ENCODE results near the gene OR8K1.

OR8K1 gene

DNA sequence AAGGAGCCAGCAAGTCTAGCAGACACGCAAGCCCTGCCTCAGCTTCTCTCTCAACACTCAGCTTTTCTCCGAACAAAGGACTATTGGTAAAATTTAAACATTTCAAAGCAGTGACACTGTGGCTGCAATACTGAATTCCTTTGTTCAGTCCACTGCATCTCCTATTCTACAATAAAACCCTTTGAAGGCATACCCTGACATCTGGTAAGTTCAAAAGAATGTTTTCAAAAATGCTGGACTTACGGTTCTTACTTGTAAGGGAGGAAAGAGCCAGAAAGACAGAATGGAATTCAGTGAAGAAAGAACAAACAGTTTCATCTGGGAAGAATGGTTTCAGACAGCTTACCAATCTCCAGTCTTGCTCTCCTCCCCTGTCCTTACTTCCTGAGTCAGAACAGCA, 12.7 kb upstream of the OR8K1 start:
- TF ChIP-seq CTCF (IDR thresholded peaks at IDR 0.05; ENCODE audit: insufficient read depth, low read length, poor library complexity, severe bottlenecking): no peak
- no peak overlapping the region for H3K4me3 ChIP-seq (replicated peaks; ENCODE audit: low read depth, low read length)
- DNase-seq (ENCODE audit: extremely low read depth, insufficient read length): no peak
- H3K36me3 ChIP-seq (ENCODE audit: control insufficient read depth, insufficient read depth, low read length): no peaks in the 10 kb centered on the region
- H3K27me3 ChIP-seq (replicated peaks; ENCODE audit: control insufficient read depth, insufficient read depth, low read length): no peaks in the 10 kb centered on the region

GRCh38 chr11:56340289-56340688, 5.5 kb upstream of the OR8K1 start:
- no peak for DNase-seq (ENCODE audit: extremely low read depth, insufficient read length)
- H3K36me3 ChIP-seq (ENCODE audit: control insufficient read depth, insufficient read depth, low read length): no peaks in the 10 kb centered on the region
- H3K27me3 ChIP-seq (replicated peaks; ENCODE audit: control insufficient read depth, insufficient read depth, low read length): no peaks in the 10 kb centered on the region
- no peak overlapping the region for H3K4me3 ChIP-seq (replicated peaks; ENCODE audit: low read depth, low read length)
- TF ChIP-seq CTCF (IDR thresholded peaks at IDR 0.05; ENCODE audit: insufficient read depth, low read length, poor library complexity, severe bottlenecking): no peak

GRCh38 chr11:56353991-56354390, 8.2 kb downstream of the OR8K1 start, which contains the start of gene OR8J1:
OR8J1 (plus strand) TSS chr11:56354291; CDS start chr11:56360247, 5,956 bp downstream.
- DNase-seq (ENCODE audit: extremely low read depth, insufficient read length): no peak
- Histone ChIP-seq H3K27me3 (replicated peaks; ENCODE audit: control insufficient read depth, insufficient read depth, low read length) (no peaks in the 10 kb centered on the region), H3K4me3 (replicated peaks; ENCODE audit: low read depth, low read length) (no peak within 1 kb of the TSS), H3K36me3 (ENCODE audit: control insufficient read depth, insufficient read depth, low read length) (no peaks in the 10 kb centered on the region)
- TF ChIP-seq CTCF (IDR thresholded peaks at IDR 0.05; ENCODE audit: insufficient read depth, low read length, poor library complexity, severe bottlenecking): no peak

GRCh38 chr11:56375324-56375723, 29.5 kb downstream of the OR8K1 start, which contains the start of gene OR8U1:
OR8U1 (plus strand) TSS chr11:56375624; CDS start chr11:56375624, 0 bp downstream.
- TF ChIP-seq CTCF (IDR thresholded peaks at IDR 0.05; ENCODE audit: insufficient read depth, low read length, poor library complexity, severe bottlenecking): no peak

DNA sequence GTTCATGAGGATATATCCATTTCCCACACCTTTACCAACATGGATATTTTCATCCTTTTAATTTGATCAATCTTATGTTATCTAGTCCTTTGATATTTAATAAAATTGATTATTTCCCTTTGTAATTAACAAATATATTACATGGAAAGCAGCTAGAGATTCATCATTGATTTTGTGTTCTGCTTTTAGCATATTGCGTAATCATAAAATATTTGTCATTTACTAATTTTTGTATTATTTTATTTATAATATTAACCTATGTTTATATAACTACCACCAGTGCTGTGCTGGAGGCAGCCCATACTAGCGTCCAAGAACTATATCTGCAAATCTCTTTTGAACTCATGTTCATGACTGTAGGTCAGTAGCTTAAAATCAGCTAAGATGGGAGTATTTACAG, 34.3 kb downstream of the OR8K1 start:
- DNase-seq (ENCODE audit: extremely low read depth, insufficient read length): no peak

More at GRCh38 chr11:56375324-56375723, 29.5 kb downstream of the OR8K1 start, which contains the start of gene OR8U1:
- H3K4me3 ChIP-seq (replicated peaks; ENCODE audit: low read depth, low read length): no peak within 1 kb of the TSS
- no peaks in the 10 kb centered on the region for H3K27me3 ChIP-seq (replicated peaks; ENCODE audit: control insufficient read depth, insufficient read depth, low read length)
- DNase-seq (ENCODE audit: extremely low read depth, insufficient read length): no peak
- no peaks in the 10 kb centered on the region for H3K36me3 ChIP-seq (ENCODE audit: control insufficient read depth, insufficient read depth, low read length)

More for the DNA sequence above, 34.3 kb downstream of the OR8K1 start:
- H3K36me3 ChIP-seq (ENCODE audit: control insufficient read depth, insufficient read depth, low read length): no peaks in the 10 kb centered on the region
- no peaks in the 10 kb centered on the region for H3K27me3 ChIP-seq (replicated peaks; ENCODE audit: control insufficient read depth, insufficient read depth, low read length)
- no peak for TF ChIP-seq CTCF (IDR thresholded peaks at IDR 0.05; ENCODE audit: insufficient read depth, low read length, poor library complexity, severe bottlenecking)
- H3K4me3 ChIP-seq (replicated peaks; ENCODE audit: low read depth, low read length): no peak overlapping the region
